ENCODE results near the gene APOO.
"Not testable (repeated sequence)": the region's sequence is repeated elsewhere in the genome, so short reads cannot be mapped to it uniquely, and the experiment has no call there.

- not testable (repeated sequence) for TF ChIP-seq CTCF (optimal IDR thresholded peaks at IDR 0.05 in 1 of 3, IDR thresholded peaks at IDR 0.05 in 1 of 3, conservative IDR thresholded peaks at IDR 0.05 in 1 of 3; ENCODE audit: extremely low read depth in 1 of 3, insufficient read depth in 2 of 3, low read length in 3 of 3); EZH2 (IDR thresholded peaks at IDR 0.05; ENCODE audit: low read length)
Measured at GRCh38 chrX:23859238-23859637, 48.5 kb downstream of the APOO start.
